ENCODE data around the gene FYB2. TPM values are rescaled to one million over a fixed set of nuclear protein-coding genes. Genes with fewer than 3 reads are reported as not detected.
A peak's percentile ranks its signal among the peaks of the same experiment; 100 is the strongest.

FYB2 gene
- total RNA-seq, 4 donors from 2014 or later, result not detected

GRCh38 chr1:56825436-56825835 is 6.2 kb upstream of the FYB2 start:
- DNase-seq (ENCODE audit: low spot score) (no peak), ATAC-seq (ENCODE audit: low FRiP score) (no peak)
- no peak for TF ChIP-seq CTCF (IDR thresholded peaks at IDR 0.05)

- no peak for TF ChIP-seq CTCF (IDR thresholded peaks at IDR 0.05)
- no peak for DNase-seq (ENCODE audit: low spot score)
- no peak for ATAC-seq (ENCODE audit: low FRiP score)
Observed at GRCh38 chr1:56824938-56825337, 5.7 kb upstream of the FYB2 start.

- ATAC-seq (ENCODE audit: low FRiP score) (no peak), DNase-seq (ENCODE audit: low spot score) (no peak)
- no peak for TF ChIP-seq CTCF (IDR thresholded peaks at IDR 0.05)
Observed at GRCh38 chr1:56824271-56824670, 5.1 kb upstream of the FYB2 start.

- ATAC-seq (ENCODE audit: low FRiP score), result no peak
- TF ChIP-seq CTCF (IDR thresholded peaks at IDR 0.05), result no peak
- no peak for DNase-seq (ENCODE audit: low spot score)
Observed at GRCh38 chr1:56821462-56821797, 2.2 kb upstream of the FYB2 start.

GRCh38 chr1:56820755-56821461 is 1.7 kb upstream of the FYB2 start:
- ATAC-seq (ENCODE audit: low FRiP score), result peak; percentile 72
- peak; percentile 89 for DNase-seq (ENCODE audit: low spot score)
- peak in 1 of 3 donors; percentile 49 for TF ChIP-seq CTCF (IDR thresholded peaks at IDR 0.05)

GRCh38 chr1:56817716-56818463 is 1.3 kb downstream of the FYB2 start:
- ATAC-seq (ENCODE audit: low FRiP score) (no peak), DNase-seq (ENCODE audit: low spot score) (no peak)
- no peak for TF ChIP-seq CTCF (IDR thresholded peaks at IDR 0.05)

- ATAC-seq (ENCODE audit: low FRiP score) (no peak), DNase-seq (ENCODE audit: low spot score) (no peak)
- TF ChIP-seq CTCF (IDR thresholded peaks at IDR 0.05), result no peak
Observed at GRCh38 chr1:56816909-56817308, 2.3 kb downstream of the FYB2 start.
